Mesothelial cell of epicardium (in vitro differentiated cells): ENCODE results near the gene LPIN3. TPM values are rescaled to one million over a fixed set of nuclear protein-coding genes. Genes with fewer than 3 reads are reported as not detected.

Experiments used
- DNase-seq, 2 experiments: peaks; one replicate each; pipeline ENCODE4 v3.0.0; 2021; ENCODE audit warnings: low spot score in 2 of 2; ENCODE audit not compliant: unreplicated experiment in 2 of 2
- H3K27ac Mint-ChIP-seq: 2 replicates; pipeline ENCODE4 v1.8.0; 2021; ENCODE audit warnings: mixed read lengths
- H3K27me3 Mint-ChIP-seq: 2 replicates; pipeline ENCODE4 v1.8.0; 2021; ENCODE audit warnings: low read depth, mixed read lengths
- H3K36me3 Mint-ChIP-seq: 2 replicates; pipeline ENCODE4 v1.8.0; 2021; ENCODE audit warnings: mixed read lengths
- H3K4me1 Mint-ChIP-seq: 2 replicates; pipeline ENCODE4 v1.8.0; 2021; ENCODE audit warnings: mixed read lengths
- H3K4me3 Mint-ChIP-seq: 2 replicates; pipeline ENCODE4 v1.8.0; 2021; ENCODE audit warnings: mild to moderate bottlenecking, moderate library complexity, mixed read lengths
- H3K9me3 Mint-ChIP-seq: 2 replicates; pipeline ENCODE4 v1.8.0; 2021; ENCODE audit warnings: mixed read lengths
- CTCF ChIP-seq: fragments of 200-600 bp; sonication (generic); IDR thresholded peaks from one replicate; pipeline ENCODE4 v1.5.0; 2021; ENCODE audit warnings: antibody characterized with exemption; ENCODE audit not compliant: unreplicated experiment
- total RNA-seq: library from RNA; stranded (reverse); gene quantifications from 3 replicates; pipeline ENCODE4 v1.2.1, GENCODE V29; 2021

Gene LPIN3
- total RNA-seq, 1 donor from 2014 or later, result 21.3 TPM

DNA sequence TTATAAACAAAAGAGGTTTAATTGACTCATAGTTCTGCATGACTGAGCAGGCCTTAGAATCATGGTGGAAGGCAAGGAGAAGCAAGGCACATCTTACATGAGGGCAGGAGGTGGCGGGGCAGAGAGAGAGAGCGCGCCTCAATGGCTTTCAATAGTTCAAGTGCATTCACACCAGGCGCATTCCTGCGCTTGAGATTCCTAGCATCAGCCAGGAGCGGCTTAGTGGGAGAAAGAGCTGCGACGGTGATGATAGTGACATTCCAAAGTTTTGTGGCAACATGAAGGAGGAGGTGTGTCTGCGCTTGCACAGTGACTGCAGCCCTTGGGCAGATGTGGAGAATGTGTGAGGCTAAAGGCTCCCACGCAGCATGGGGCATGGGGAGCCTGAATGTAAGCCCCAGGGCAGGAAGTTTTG is 51.0 kb downstream of the LPIN3 start:
- H3K4me3 Mint-ChIP-seq, result no peak overlapping the region
- H3K27me3 Mint-ChIP-seq, result no peaks in the 10 kb centered on the region
- peak overlapping the region; percentile 61 for H3K27ac Mint-ChIP-seq
- no peaks in the 10 kb centered on the region for H3K36me3 Mint-ChIP-seq
- TF ChIP-seq CTCF, result no peak
- H3K9me3 Mint-ChIP-seq, result no peaks in the 10 kb centered on the region
- DNase-seq, result no peak
- H3K4me1 Mint-ChIP-seq, result peaks cover 34% of the 10 kb centered on the region

DNA sequence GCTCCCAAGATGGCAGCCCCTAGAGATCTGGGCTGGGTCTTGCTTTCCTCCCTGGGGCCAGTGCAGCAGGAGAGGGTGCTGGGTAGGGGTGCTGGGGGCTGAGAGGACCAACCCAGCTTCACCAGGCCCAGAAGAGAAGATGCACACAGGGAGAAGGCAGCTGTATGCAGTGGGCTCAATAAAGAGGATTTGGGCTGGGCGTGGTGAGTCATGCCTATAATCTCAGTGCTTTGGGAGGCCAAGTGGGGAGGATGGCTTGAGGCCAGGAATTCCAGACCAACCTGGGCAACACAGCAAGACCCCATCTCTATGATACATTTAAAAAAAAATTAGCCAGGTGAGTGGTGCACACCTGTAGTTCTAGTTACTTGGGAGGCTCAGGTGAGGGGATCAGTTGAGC is 51.7 kb downstream of the LPIN3 start:
- no peak overlapping the region for H3K4me3 Mint-ChIP-seq
- H3K9me3 Mint-ChIP-seq, result no peaks in the 10 kb centered on the region
- no peak overlapping the region for H3K27ac Mint-ChIP-seq
- no peak for DNase-seq
- H3K27me3 Mint-ChIP-seq, result no peaks in the 10 kb centered on the region
- H3K4me1 Mint-ChIP-seq, result peaks cover 27% of the 10 kb centered on the region
- no peaks in the 10 kb centered on the region for H3K36me3 Mint-ChIP-seq
- no peak for TF ChIP-seq CTCF

DNA sequence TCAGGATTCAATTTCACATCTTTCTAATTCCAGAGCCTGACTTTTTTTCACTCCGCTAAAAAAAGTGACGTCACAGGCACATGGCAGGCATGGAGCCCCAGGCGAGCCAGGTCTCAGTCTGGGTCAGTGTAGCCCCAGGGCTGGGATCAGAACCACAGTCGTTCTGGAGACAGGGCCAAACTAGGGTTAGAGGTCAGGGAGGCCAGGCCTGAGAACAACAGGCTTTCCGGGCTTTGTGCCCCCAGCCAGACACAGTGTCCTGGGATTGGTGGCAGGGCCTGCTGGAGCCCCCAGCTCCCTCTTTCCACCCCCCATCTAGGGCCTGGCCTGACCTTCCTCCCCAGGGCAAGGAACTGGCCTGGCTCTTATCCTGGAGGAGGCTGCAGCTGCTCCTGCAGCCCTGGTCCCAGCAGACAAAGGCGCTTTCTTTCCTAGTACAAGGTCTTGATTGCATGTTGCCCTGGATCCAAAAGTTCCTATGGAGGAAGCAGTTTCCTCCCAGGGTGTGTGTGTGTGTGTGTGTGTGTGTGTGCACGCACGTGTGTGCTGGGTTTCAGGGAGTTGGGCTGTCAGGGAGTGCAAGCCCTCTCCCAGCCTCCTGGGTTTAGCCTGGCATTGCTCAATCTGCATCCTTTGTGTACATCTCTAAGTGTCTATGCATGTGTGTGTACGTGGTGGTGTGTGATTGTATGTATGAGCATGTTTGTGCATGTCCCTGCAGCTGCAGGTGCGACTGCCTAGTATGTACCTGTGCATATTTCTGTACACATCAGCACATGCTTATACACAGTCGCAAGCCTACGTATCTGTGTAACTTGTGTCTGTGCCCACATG is 52.5 kb downstream of the LPIN3 start:
- Mint-ChIP-seq H3K36me3 (no peaks in the 10 kb centered on the region), H3K4me1 (peaks cover 21% of the 10 kb centered on the region), H3K9me3 (no peaks in the 10 kb centered on the region), H3K27ac (no peak overlapping the region), H3K4me3 (no peak overlapping the region), H3K27me3 (no peaks in the 10 kb centered on the region)
- no peak for TF ChIP-seq CTCF
- no peak for DNase-seq

GRCh38 chr20:41393705-41394066 is 53.1 kb downstream of the LPIN3 start:
- no peaks in the 10 kb centered on the region for H3K9me3 Mint-ChIP-seq
- no peak overlapping the region for H3K4me3 Mint-ChIP-seq
- no peak for DNase-seq
- no peaks in the 10 kb centered on the region for H3K36me3 Mint-ChIP-seq
- peak overlapping the region; percentile 12 for H3K27ac Mint-ChIP-seq
- no peak for TF ChIP-seq CTCF
- no peaks in the 10 kb centered on the region for H3K27me3 Mint-ChIP-seq
- peaks cover 21% of the 10 kb centered on the region for H3K4me1 Mint-ChIP-seq

DNA sequence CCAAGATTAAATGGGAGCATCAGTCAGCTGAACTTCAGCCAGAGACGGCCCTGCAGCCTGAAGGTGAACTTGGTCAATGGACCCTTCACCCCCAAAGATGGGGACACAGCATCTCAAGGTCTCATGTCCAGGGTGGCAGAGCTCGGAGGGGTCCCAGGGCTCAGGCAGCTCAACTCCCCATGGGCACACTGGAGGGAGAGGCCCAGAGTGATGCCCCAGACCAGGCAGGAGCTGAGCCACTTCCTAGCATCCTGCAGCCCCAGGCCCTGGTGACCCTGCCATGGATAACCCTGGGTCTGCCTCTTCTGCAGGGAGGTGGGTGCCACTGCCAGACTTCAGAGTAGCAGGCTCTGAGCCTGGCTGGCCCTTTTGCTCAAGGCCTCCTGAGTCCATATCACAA is 53.5 kb downstream of the LPIN3 start:
- Mint-ChIP-seq H3K4me3 (no peak overlapping the region), H3K9me3 (no peaks in the 10 kb centered on the region), H3K27me3 (no peaks in the 10 kb centered on the region), H3K36me3 (no peaks in the 10 kb centered on the region), H3K4me1 (peaks cover 21% of the 10 kb centered on the region), H3K27ac (no peak overlapping the region)
- DNase-seq, result no peak
- no peak for TF ChIP-seq CTCF
